A549 (cell line): ENCODE results near the gene AIF1. TPM values are rescaled to one million over a fixed set of nuclear protein-coding genes. Genes with fewer than 3 reads are reported as not detected.
"Not testable (repeated sequence)": the region's sequence is repeated elsewhere in the genome, so short reads cannot be mapped to it uniquely, and the experiment has no call there.

Experiments used
- ATAC-seq, 2 experiments: fragments of 200-7000 bp in 1 of 2; fragments of >200 bp in 1 of 2; cut with Nextera tagmentation in 1 of 2; cut with Tn5 transposase in 1 of 2; 3 replicates each; pipeline versions ENCODE4 v1.8.0 to v1.9.1; 2018 to 2020; ENCODE audit warnings: mild to moderate bottlenecking in 1 of 2, moderate library complexity in 1 of 2
- CTCF ChIA-PET: fragments of 300-600 bp; sonication (Branson Sonifier 250); formaldehyde crosslinking; extraction: SDS; loops from one replicate; lab custom pipeline; 2021; ENCODE audit warnings: antibody characterized with exemption, inconsistent platforms; lab: Yijun Ruan, JAX
- POLR2A ChIA-PET: fragments of 350-600 bp; formaldehyde crosslinking; extraction: SDS; loops from one replicate; lab custom pipeline; 2021; ENCODE audit warnings: antibody characterized with exemption, inconsistent platforms; lab: Yijun Ruan, JAX
- DNase-seq, 2 experiments: peaks; one replicate each; pipeline versions ENCODE4 v3.0.0 to v3.0.0-alpha.2; 2011 to 2016; ENCODE audit warnings: low read depth in 1 of 2, low spot score in 1 of 2
- FAIRE-seq: peaks from 2 replicates; lab custom pipeline; 2011; peaks lifted over from hg19 to GRCh38; lab: Jason Lieb, UNC
- H3K27ac ChIP-seq, 2 experiments: fragments of >200 bp; sonication (Bioruptor Twin); formaldehyde crosslinking; 3 replicates each; pipeline ENCODE4 v1.5.1; 2016 to 2017
- H3K4me1 ChIP-seq: fragments of >200 bp; sonication (Bioruptor Twin); formaldehyde crosslinking; 3 replicates; pipeline ENCODE4 v1.6.1; 2016
- H3K4me2 ChIP-seq: fragments of >200 bp; sonication (Bioruptor Twin); formaldehyde crosslinking; 3 replicates; pipeline ENCODE4 v1.6.1; 2016
- H3K4me3 ChIP-seq: fragments of >200 bp; sonication (Bioruptor Twin); formaldehyde crosslinking; 3 replicates; pipeline ENCODE4 v1.5.1; 2016
- H3K9me3 ChIP-seq: fragments of >200 bp; sonication (Bioruptor Twin); formaldehyde crosslinking; 3 replicates; pipeline ENCODE4 v1.6.1; 2016
- ATOH8 ChIP-seq: fragments of 250-450 bp; sonication (Bioruptor Pico); IDR thresholded peaks from 2 replicates; pipeline ENCODE4 v1.5.0; 2020; ENCODE audit warnings: low read depth, mild to moderate bottlenecking, moderate library complexity
- BHLHE40 ChIP-seq: IDR thresholded peaks from 2 replicates; pipeline ENCODE4 v1.6.1; 2012; ENCODE audit warnings: low read depth, low read length, inconsistent platforms
- CHD4 ChIP-seq: fragments of 200-600 bp; sonication (generic); IDR thresholded peaks from 2 replicates; pipeline ENCODE4 v1.6.1; 2016; ENCODE audit warnings: antibody characterized with exemption, mild to moderate bottlenecking, borderline replicate concordance
- CTCF ChIP-seq: fragments of >200 bp; sonication (Bioruptor Twin); formaldehyde crosslinking; IDR thresholded peaks from 3 replicates; pipeline ENCODE4 v1.5.1; 2016
- FOXS1 ChIP-seq: fragments of 250-450 bp; sonication (Bioruptor Pico); IDR thresholded peaks from 2 replicates; pipeline ENCODE4 v1.5.0; 2020; ENCODE audit warnings: mild to moderate bottlenecking, moderate library complexity
- HDAC2 ChIP-seq: fragments of 200-600 bp; sonication (generic); IDR thresholded peaks from 2 replicates; pipeline ENCODE4 v1.6.1; 2016
- PHF8 ChIP-seq: fragments of 200-600 bp; sonication (generic); IDR thresholded peaks from 2 replicates; pipeline ENCODE4 v1.6.1; 2016; ENCODE audit warnings: low read depth, mild to moderate bottlenecking, antibody characterized with exemption, moderate library complexity, borderline replicate concordance
- POLR2A ChIP-seq: IDR thresholded peaks from 2 replicates; pipeline ENCODE4 v1.6.1; 2012; ENCODE audit warnings: mild to moderate bottlenecking, low read length
- RAD21 ChIP-seq, 2 experiments: fragments of >200 bp in 1 of 2; sonication (Bioruptor Twin) in 1 of 2; formaldehyde crosslinking in 1 of 2; IDR thresholded peaks in 1 of 2; conservative IDR thresholded peaks in 1 of 2; 2 replicates in 1 of 2; 3 replicates in 1 of 2; pipeline ENCODE4 v1.6.1; 2012 to 2018; ENCODE audit warnings: inconsistent platforms in 1 of 2
- RARB ChIP-seq: fragments of 250-450 bp; sonication (Bioruptor Pico); IDR thresholded peaks from 2 replicates; pipeline ENCODE4 v1.8.0; 2021; ENCODE audit warnings: mild to moderate bottlenecking, moderate library complexity
- RNF2 ChIP-seq: fragments of 200-600 bp; sonication (generic); IDR thresholded peaks from 2 replicates; pipeline ENCODE4 v1.6.1; 2016; ENCODE audit warnings: low read depth, mild to moderate bottlenecking, antibody characterized with exemption, moderate library complexity, borderline replicate concordance
- SMC3 ChIP-seq: fragments of >200 bp; sonication (Bioruptor Twin); formaldehyde crosslinking; IDR thresholded peaks from 3 replicates; pipeline ENCODE4 v1.6.1; 2018; ENCODE audit warnings: inconsistent platforms
- TFCP2L1 ChIP-seq: fragments of 250-450 bp; sonication (Bioruptor Pico); IDR thresholded peaks from 2 replicates; pipeline ENCODE4 v1.5.0; 2021; ENCODE audit warnings: mild to moderate bottlenecking
- ZNF302 ChIP-seq: fragments of 250-450 bp; sonication (Bioruptor Pico); IDR thresholded peaks from 2 replicates; pipeline ENCODE4 v1.9.0; 2021; ENCODE audit warnings: inconsistent platforms, mild to moderate bottlenecking, moderate library complexity
- WGBS: methylation state at CpG from one replicate; pipeline ENCODE4 v1.1.6; 2017; ENCODE audit errors: missing lambda C conversion rate; 5-methylcytosine and 5-hydroxymethylcytosine counted together
- polyA plus RNA-seq, 4 experiments: library from polyadenylated mRNA; depleted of rRNA in 3 of 4; stranded (reverse); fragments of >200 nt; fragmentation: RNase III in 1 of 4; extraction: RNeasy Plus Mini Kit Qiagen cat#74134 plus additional on column Dnase treatment in 1 of 4; gene quantifications; 2 replicates in 3 of 4; 3 replicates in 1 of 4; pipeline ENCODE4 v1.2.3, GENCODE V29; 2011 to 2017

The AIF1 gene
- polyA plus RNA-seq, 2 of the 4 experiments (the other 2 are of a cell fraction): not detected

- ChIA-PET CTCF (interaction anchor here (1.3 to 18.3 kb wide), 4 partner anchors 5 to 43 kb away, joined by 4 to 338 read pairs (median 171); partner anchors contain the start of genes ATP6V1G2, LST1, LTB and NCR3), POLR2A (no interaction called here)
- ATAC-seq (0 out of 6 replicates have a peak, but pooled peaks of 1 of the 2 experiments have one; percentile 25), DNase-seq (no peak), FAIRE-seq (no peak)
- H3K27ac ChIP-seq: no peak overlapping the region
- H3K4me2 ChIP-seq: no peak overlapping the region
- TF ChIP-seq RAD21 (conservative IDR thresholded peaks at IDR 0.05 in 1 of 2, IDR thresholded peaks at IDR 0.05 in 1 of 2): no peak
- no peak for TF ChIP-seq TFCP2L1
- TF ChIP-seq ZNF302 (CRISPR knock-in tag): no peak
- TF ChIP-seq POLR2A: no peak
- H3K9me3 ChIP-seq: no peaks in the 10 kb centered on the region
- WGBS: 57% methylated on average over 9 of the region's 9 CpGs
- no peaks in the 10 kb centered on the region for H3K4me1 ChIP-seq
- H3K4me3 ChIP-seq: no peak overlapping the region
Observed at GRCh38 chr6:31588871-31589650, 26.0 kb upstream of the AIF1 start.

- CTCF ChIA-PET: interaction anchor here (0.6 to 18.3 kb wide), 5 partner anchors 3 to 44 kb away, joined by 3 to 338 read pairs (median 5); partner anchors contain the start of genes ATP6V1G2, LST1, LTB and NCR3
- WGBS: 62% methylated on average over 5 of the region's 5 CpGs
- H3K4me3 ChIP-seq, H3K4me2 ChIP-seq, H3K4me1 ChIP-seq, POLR2A ChIA-PET, ATAC-seq, H3K9me3 ChIP-seq, FAIRE-seq, DNase-seq, H3K27ac ChIP-seq: not testable (repeated sequence)
Observed at GRCh38 chr6:31590691-31591090, 24.3 kb upstream of the AIF1 start.

- 87% methylated on average over 7 of the region's 7 CpGs for WGBS
- Histone ChIP-seq H3K4me1 (no peaks in the 10 kb centered on the region), H3K4me3 (no peak overlapping the region), H3K27ac (no peak overlapping the region)
- CTCF ChIA-PET: interaction anchor here (1.9 to 14.3 kb wide), 3 partner anchors 11 to 45 kb away, joined by 4 to 338 read pairs (median 331); partner anchors contain the start of genes ATP6V1G2, DDX39B, LST1 and LTB
- no peak for FAIRE-seq
- no peak for DNase-seq
- no peak for ATAC-seq
- TF ChIP-seq BHLHE40: no peak
- TF ChIP-seq ATOH8 (CRISPR knock-in tag): no peak
- no peak for TF ChIP-seq HDAC2
- no peak for TF ChIP-seq RNF2
- no peak for TF ChIP-seq FOXS1 (CRISPR knock-in tag)
- TF ChIP-seq PHF8: no peak
- no peak for TF ChIP-seq RARB (CRISPR knock-in tag)
- TF ChIP-seq, all 56 proteins: peak for 0
- H3K4me2 ChIP-seq: no peak overlapping the region
- H3K9me3 ChIP-seq: no peaks in the 10 kb centered on the region
- POLR2A ChIA-PET: no interaction called here
Observed at GRCh38 chr6:31592396-31592771, 22.6 kb upstream of the AIF1 start.

- no peak overlapping the region for H3K4me3 ChIP-seq
- 0% methylated on average over 2 of the region's 2 CpGs for WGBS
- FAIRE-seq: no peak
- POLR2A ChIA-PET: interaction anchor here (1.0 kb wide), 1 partner anchor 55 kb away, joined by 3 read pairs; the partner anchor contains the start of gene DDX39B
- CTCF ChIA-PET: interaction anchor here (0.6 to 14.3 kb wide), 14 partner anchors 10 to 519 kb away, joined by 3 to 338 read pairs (median 4); partner anchors contain the start of genes ATP6V1G2, DDX39B, LST1 and LTB
- H3K4me2 ChIP-seq: no peak overlapping the region
- TF ChIP-seq SMC3: peak; percentile 45; the same call in 2 of the 3 replicates
- peak; percentile 37; the same call in 2 of the 3 replicates for TF ChIP-seq CTCF
- no peak for TF ChIP-seq CHD4
- no peaks in the 10 kb centered on the region for H3K4me1 ChIP-seq
- H3K27ac ChIP-seq: no peak overlapping the region
- H3K9me3 ChIP-seq: no peaks in the 10 kb centered on the region
- peak; percentile 39 to 40 for DNase-seq
- ATAC-seq: peak; percentile 77 to 85
Observed at GRCh38 chr6:31597006-31597405, 18.0 kb upstream of the AIF1 start.
